H9 (cell line): Measurements from ENCODE around the gene ZNF566. TPM values are rescaled to one million over a fixed set of nuclear protein-coding genes. Genes with fewer than 3 reads are reported as not detected.

ENCODE experiments used
- DNase-seq: peaks from one replicate; pipeline ENCODE4 v3.0.0-alpha.2; 2017
- H2AFZ ChIP-seq: one replicate; pipeline ENCODE4 v1.6.1; 2013; ENCODE audit warnings: mild to moderate bottlenecking, low read length, control low read depth, moderate library complexity
- H2AK5ac ChIP-seq: 2 replicates; pipeline ENCODE4 v1.6.1; 2013; ENCODE audit warnings: low read length, control low read depth, mixed read lengths; ENCODE audit not compliant: insufficient read length
- H2BK120ac ChIP-seq: one replicate; pipeline ENCODE4 v1.6.1; 2013; ENCODE audit warnings: low read depth, mild to moderate bottlenecking, low read length, control low read depth, inconsistent platforms; ENCODE audit not compliant: poor library complexity, severe bottlenecking
- H2BK12ac ChIP-seq: 2 replicates; pipeline ENCODE4 v1.6.1; 2013; ENCODE audit warnings: low read length, control low read depth, mixed read lengths, low read depth; ENCODE audit not compliant: insufficient read length
- H2BK15ac ChIP-seq: 2 replicates; pipeline ENCODE4 v1.6.1; 2013; ENCODE audit warnings: low read depth, low read length, control low read depth
- H2BK20ac ChIP-seq: one replicate; pipeline ENCODE4 v1.6.1; 2013; ENCODE audit warnings: low read depth, mild to moderate bottlenecking, low read length, control low read depth, inconsistent platforms; ENCODE audit not compliant: poor library complexity, severe bottlenecking
- H2BK5ac ChIP-seq: 2 replicates; pipeline ENCODE4 v1.6.1; 2013; ENCODE audit warnings: low read length, control low read depth, mixed read lengths; ENCODE audit not compliant: insufficient read length
- H3K14ac ChIP-seq: 2 replicates; pipeline ENCODE4 v1.6.1; 2013; ENCODE audit warnings: low read length, control low read depth; ENCODE audit not compliant: insufficient read depth
- H3K18ac ChIP-seq: 2 replicates; pipeline ENCODE4 v1.6.1; 2013; ENCODE audit warnings: low read depth, mild to moderate bottlenecking, mixed read lengths, low read length, control low read depth; ENCODE audit not compliant: insufficient read length
- H3K23ac ChIP-seq: 2 replicates; pipeline ENCODE4 v1.6.1; 2013; ENCODE audit warnings: low read length, control low read depth, mixed read lengths, low read depth; ENCODE audit not compliant: insufficient read length
- H3K23me2 ChIP-seq: 2 replicates; pipeline ENCODE4 v1.6.1; 2013; ENCODE audit warnings: low read depth, mild to moderate bottlenecking, mixed read lengths, low read length, control low read depth; ENCODE audit not compliant: insufficient read length, poor library complexity, severe bottlenecking
- H3K27ac ChIP-seq: 2 replicates; pipeline ENCODE4 v1.5.1; 2013; ENCODE audit warnings: low read length, control low read depth, mixed read lengths, low read depth; ENCODE audit not compliant: insufficient read length
- H3K27me3 ChIP-seq: 2 replicates; pipeline ENCODE4 v1.6.1; 2013; ENCODE audit warnings: low read length, control low read depth, inconsistent platforms; ENCODE audit not compliant: insufficient read depth
- H3K4ac ChIP-seq: 2 replicates; pipeline ENCODE4 v1.6.1; 2013; ENCODE audit warnings: low read depth, mild to moderate bottlenecking, control low read depth, inconsistent platforms, low read length, moderate library complexity
- H3K4me1 ChIP-seq: 2 replicates; pipeline ENCODE4 v1.6.1; 2013; ENCODE audit warnings: low read length, control low read depth, inconsistent platforms; ENCODE audit not compliant: insufficient read depth
- H3K4me2 ChIP-seq: 2 replicates; pipeline ENCODE4 v1.6.1; 2013; ENCODE audit warnings: low read length, control low read depth, mixed read lengths; ENCODE audit not compliant: insufficient read length, insufficient read depth
- H3K56ac ChIP-seq: 2 replicates; pipeline ENCODE4 v1.6.1; 2013; ENCODE audit warnings: low read depth, mild to moderate bottlenecking, mixed read lengths, low read length, control low read depth; ENCODE audit not compliant: insufficient read length
- H3K79me1 ChIP-seq: 2 replicates; pipeline ENCODE4 v1.6.1; 2013; ENCODE audit warnings: low read depth, mild to moderate bottlenecking, moderate library complexity, low read length, control low read depth, inconsistent platforms; ENCODE audit not compliant: insufficient read depth, poor library complexity, severe bottlenecking
- H3K79me2 ChIP-seq: 2 replicates; pipeline ENCODE4 v1.6.1; 2013; ENCODE audit warnings: low read length, control low read depth, inconsistent platforms; ENCODE audit not compliant: insufficient read depth
- H3K9ac ChIP-seq: 2 replicates; pipeline ENCODE4 v1.6.1; 2013; ENCODE audit warnings: low read length, control low read depth, mixed read lengths; ENCODE audit not compliant: insufficient read length; ENCODE audit errors: extremely low read depth
- H3K9me3 ChIP-seq: one replicate; pipeline ENCODE4 v1.6.1; 2013; ENCODE audit warnings: low read depth, low read length, inconsistent platforms; ENCODE audit not compliant: control insufficient read depth
- H3T11ph ChIP-seq: one replicate; pipeline ENCODE4 v1.6.1; 2013; ENCODE audit warnings: mild to moderate bottlenecking, low read length, control low read depth, inconsistent platforms
- H4K20me1 ChIP-seq: one replicate; pipeline ENCODE4 v1.6.1; 2013; ENCODE audit not compliant: control insufficient read depth, insufficient read length, insufficient read depth
- H4K5ac ChIP-seq: 2 replicates; pipeline ENCODE4 v1.6.1; 2013; ENCODE audit warnings: low read depth, mild to moderate bottlenecking, mixed read lengths, low read length, control low read depth; ENCODE audit not compliant: insufficient read length
- H4K8ac ChIP-seq: replicated peaks from 2 replicates; pipeline ENCODE4 v1.6.1; 2013; ENCODE audit warnings: low read length, control low read depth, mixed read lengths, low read depth; ENCODE audit not compliant: insufficient read length
- H4K91ac ChIP-seq: 2 replicates; pipeline ENCODE4 v1.6.1; 2013; ENCODE audit warnings: low read depth, mild to moderate bottlenecking, moderate library complexity, mixed read lengths, low read length, control low read depth; ENCODE audit not compliant: insufficient read length
- H3K27ac Mint-ChIP-seq, 3 experiments: 2 replicates in 2 of 3; 3 replicates in 1 of 3; pipeline ENCODE4 v1.8.0; 2020 to 2021; ENCODE audit warnings: mixed read lengths in 3 of 3, mild to moderate bottlenecking in 1 of 3, moderate library complexity in 1 of 3
- H3K27me3 Mint-ChIP-seq: 2 replicates; pipeline ENCODE4 v1.8.0; 2021; ENCODE audit warnings: low read depth, mild to moderate bottlenecking, moderate library complexity, mixed read lengths
- H3K36me3 Mint-ChIP-seq, 3 experiments: 2 replicates in 2 of 3; 3 replicates in 1 of 3; pipeline ENCODE4 v1.8.0; 2020 to 2021; ENCODE audit warnings: low read depth in 3 of 3, mixed read lengths in 3 of 3; ENCODE audit not compliant: insufficient read depth in 1 of 3
- H3K4me1 Mint-ChIP-seq, 2 experiments: 2 replicates each; pipeline ENCODE4 v1.8.0; 2020; ENCODE audit warnings: mixed read lengths in 2 of 2
- H3K4me3 Mint-ChIP-seq, 2 experiments: 2 replicates in 1 of 2; 3 replicates in 1 of 2; pipeline ENCODE4 v1.8.0; 2020 to 2021; ENCODE audit warnings: mild to moderate bottlenecking in 2 of 2, mixed read lengths in 2 of 2, moderate library complexity in 1 of 2
- H3K9me3 Mint-ChIP-seq, 2 experiments: 2 replicates in 1 of 2; 3 replicates in 1 of 2; pipeline ENCODE4 v1.8.0; 2020; ENCODE audit warnings: mild to moderate bottlenecking in 2 of 2, mixed read lengths in 2 of 2, moderate library complexity in 1 of 2
- WGBS: extraction: QIAGEN DNeasy Blood & Tissue Kit; methylation state at CpG from one replicate; pipeline ENCODE4 v1.1.7; 2013; ENCODE audit warnings: missing lambda C conversion rate, low lambda C conversion rate, mixed read lengths; ENCODE audit not compliant: insufficient read length; ENCODE audit errors: extremely low coverage; 5-methylcytosine and 5-hydroxymethylcytosine counted together
- total RNA-seq: library from RNA; stranded (reverse); gene quantifications from 2 replicates; pipeline ENCODE4 v1.2.1, GENCODE V29; 2021
- TF ChIP-seq, protein P1 (sequence below): fragments of 200-600 bp; sonication (generic); conservative IDR thresholded peaks from 3 replicates; pipeline ENCODE4 v1.8.0; 2021; ENCODE audit warnings: antibody characterized with exemption, mild to moderate bottlenecking

The ZNF566 gene
- total RNA-seq, 1 experiment from 2014 or later = 18.0 TPM

DNA sequence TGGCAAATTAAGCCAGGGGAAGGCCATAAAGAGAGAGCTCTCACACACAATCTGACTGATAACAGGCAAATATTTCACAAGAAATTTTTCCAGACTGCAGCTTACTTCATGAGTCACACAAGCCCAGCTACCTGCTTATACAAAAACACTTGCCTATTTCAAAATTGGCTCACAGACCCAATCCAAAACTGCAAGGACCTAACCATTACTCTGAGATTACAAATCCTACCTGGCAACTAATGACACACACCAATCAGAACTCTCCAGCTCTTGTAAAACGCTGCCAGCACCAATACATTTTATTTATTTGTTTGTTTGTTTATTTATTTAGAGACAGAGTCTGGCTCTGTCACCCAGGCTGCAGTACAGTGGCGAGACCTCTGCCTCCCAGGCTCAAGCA lies 52.8 kb downstream of the ZNF566 start:
- no peak overlapping the region for H2BK5ac ChIP-seq
- H4K91ac ChIP-seq = no peak overlapping the region
- no peak overlapping the region for H4K5ac ChIP-seq
- peaks cover 21 to 27% of the 10 kb centered on the region in 2 experiments for H3K9me3 Mint-ChIP-seq
- no peak overlapping the region for H3K14ac ChIP-seq
- no peak overlapping the region for H2BK12ac ChIP-seq
- no peak overlapping the region for H3K9ac ChIP-seq
- H3K27ac Mint-ChIP-seq = no peak overlapping the region
- no peaks in the 10 kb centered on the region for H3K4me1 ChIP-seq
- H3K4ac ChIP-seq = no peak overlapping the region
- H3K18ac ChIP-seq = no peak overlapping the region
- no peak overlapping the region for H3K4me2 ChIP-seq
- H3K9me3 ChIP-seq = no peaks in the 10 kb centered on the region
- TF ChIP-seq, protein P1, sequence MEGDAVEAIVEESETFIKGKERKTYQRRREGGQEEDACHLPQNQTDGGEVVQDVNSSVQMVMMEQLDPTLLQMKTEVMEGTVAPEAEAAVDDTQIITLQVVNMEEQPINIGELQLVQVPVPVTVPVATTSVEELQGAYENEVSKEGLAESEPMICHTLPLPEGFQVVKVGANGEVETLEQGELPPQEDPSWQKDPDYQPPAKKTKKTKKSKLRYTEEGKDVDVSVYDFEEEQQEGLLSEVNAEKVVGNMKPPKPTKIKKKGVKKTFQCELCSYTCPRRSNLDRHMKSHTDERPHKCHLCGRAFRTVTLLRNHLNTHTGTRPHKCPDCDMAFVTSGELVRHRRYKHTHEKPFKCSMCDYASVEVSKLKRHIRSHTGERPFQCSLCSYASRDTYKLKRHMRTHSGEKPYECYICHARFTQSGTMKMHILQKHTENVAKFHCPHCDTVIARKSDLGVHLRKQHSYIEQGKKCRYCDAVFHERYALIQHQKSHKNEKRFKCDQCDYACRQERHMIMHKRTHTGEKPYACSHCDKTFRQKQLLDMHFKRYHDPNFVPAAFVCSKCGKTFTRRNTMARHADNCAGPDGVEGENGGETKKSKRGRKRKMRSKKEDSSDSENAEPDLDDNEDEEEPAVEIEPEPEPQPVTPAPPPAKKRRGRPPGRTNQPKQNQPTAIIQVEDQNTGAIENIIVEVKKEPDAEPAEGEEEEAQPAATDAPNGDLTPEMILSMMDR = no peak
- no peaks in the 10 kb centered on the region for H3K27me3 ChIP-seq
- no peaks in the 10 kb centered on the region for H3K4me1 Mint-ChIP-seq
- WGBS = no CpG with 5 or more reads among the region's 2 CpGs
- no peak for DNase-seq
- no peak overlapping the region for H2BK120ac ChIP-seq
- H4K20me1 ChIP-seq = no peaks in the 10 kb centered on the region
- no peaks in the 10 kb centered on the region for H3K79me2 ChIP-seq
- H3K56ac ChIP-seq = no peak overlapping the region
- no peak overlapping the region for H4K8ac ChIP-seq
- H2AFZ ChIP-seq = no peak overlapping the region
- H3K23ac ChIP-seq = no peak overlapping the region
- no peaks in the 10 kb centered on the region for H3K79me1 ChIP-seq
- H3K4me3 Mint-ChIP-seq = no peak overlapping the region
- no peaks in the 10 kb centered on the region for H3K23me2 ChIP-seq
- no peak overlapping the region for H2BK20ac ChIP-seq
- no peaks in the 10 kb centered on the region for H3K27me3 Mint-ChIP-seq
- H3K36me3 Mint-ChIP-seq = peaks cover 0 to 3% (median 2%) of the 10 kb centered on the region in 3 experiments; a peak in 2 of 7 replicates
- no peak overlapping the region for H2BK15ac ChIP-seq
- no peak overlapping the region for H2AK5ac ChIP-seq
- H3K27ac ChIP-seq = no peak overlapping the region
- H3T11ph ChIP-seq = no peak overlapping the region
